HUES6 (cell line): ENCODE measurements around the gene COL28A1.

Source experiments
- H3K27ac ChIP-seq: 2 replicates; pipeline ENCODE4 v1.7.0; 2013; ENCODE audit warnings: low read depth, mild to moderate bottlenecking, low read length, inconsistent platforms
- H3K27me3 ChIP-seq: 2 replicates; pipeline ENCODE4 v1.6.1; 2013; ENCODE audit warnings: low read length; ENCODE audit not compliant: control insufficient read depth, insufficient read depth
- H3K36me3 ChIP-seq: 2 replicates; pipeline ENCODE4 v1.6.1; 2013; ENCODE audit warnings: low read length; ENCODE audit not compliant: control insufficient read depth, insufficient read depth
- H3K4me1 ChIP-seq: 2 replicates; pipeline ENCODE4 v1.6.1; 2013; ENCODE audit warnings: low read length; ENCODE audit not compliant: control insufficient read depth, insufficient read depth
- H3K4me3 ChIP-seq: 2 replicates; pipeline ENCODE4 v1.5.1; 2013; ENCODE audit warnings: low read depth, low read length
- H3K9ac ChIP-seq: one replicate; pipeline ENCODE4 v1.6.1; 2013; ENCODE audit warnings: mild to moderate bottlenecking, low read length
- H3K9me3 ChIP-seq: 2 replicates; pipeline ENCODE4 v1.6.1; 2013; ENCODE audit warnings: low read depth, low read length; ENCODE audit not compliant: control insufficient read depth, insufficient read depth

Gene COL28A1

DNA sequence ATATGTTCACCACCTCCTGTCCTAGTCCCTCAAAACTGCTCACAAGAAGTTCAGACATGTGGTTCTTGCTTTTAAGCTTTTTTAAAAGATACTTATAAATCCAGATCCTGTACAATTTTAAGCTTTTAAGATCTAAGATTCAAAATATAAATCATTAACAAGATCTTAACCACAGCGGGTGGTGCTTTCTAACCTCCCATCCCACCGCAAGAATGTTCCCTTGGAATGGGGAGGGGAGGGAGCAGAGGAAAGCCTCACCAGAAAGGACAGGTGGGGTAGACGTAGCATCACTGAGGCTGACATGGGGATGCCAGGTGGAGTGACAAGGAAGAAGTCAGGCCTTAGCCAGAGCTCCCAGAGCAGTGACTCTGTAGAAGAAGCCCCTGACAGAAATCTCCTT is 219.8 kb downstream of the COL28A1 start:
- H3K4me1 ChIP-seq, result no peaks in the 10 kb centered on the region
- no peak overlapping the region for H3K27ac ChIP-seq
- no peak overlapping the region for H3K4me3 ChIP-seq
- H3K36me3 ChIP-seq, result no peaks in the 10 kb centered on the region
- no peaks in the 10 kb centered on the region for H3K9me3 ChIP-seq
- H3K27me3 ChIP-seq, result no peaks in the 10 kb centered on the region
- H3K9ac ChIP-seq, result no peak overlapping the region

DNA sequence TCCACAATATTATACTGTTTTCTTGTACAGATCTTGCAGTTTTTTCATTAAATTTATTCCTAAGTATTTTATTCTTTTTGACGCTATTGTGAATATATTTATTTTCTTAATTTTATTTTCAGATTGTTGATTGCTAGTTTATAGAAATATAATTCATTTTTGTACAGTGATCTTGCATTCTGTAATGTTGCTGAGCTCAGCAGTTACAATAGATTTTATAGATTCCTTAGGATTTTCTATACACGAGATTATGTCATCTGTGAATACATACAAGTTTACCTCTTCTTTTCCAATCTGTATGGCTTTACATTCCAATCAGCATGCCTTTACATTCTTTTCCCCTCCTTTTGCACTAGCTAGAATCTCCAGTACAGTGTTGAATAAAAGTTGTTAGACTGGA is 223.3 kb downstream of the COL28A1 start:
- Histone ChIP-seq H3K36me3 (no peaks in the 10 kb centered on the region), H3K9ac (no peak overlapping the region), H3K4me1 (no peaks in the 10 kb centered on the region), H3K4me3 (no peak overlapping the region), H3K27me3 (no peaks in the 10 kb centered on the region), H3K9me3 (no peaks in the 10 kb centered on the region), H3K27ac (no peak overlapping the region)

DNA sequence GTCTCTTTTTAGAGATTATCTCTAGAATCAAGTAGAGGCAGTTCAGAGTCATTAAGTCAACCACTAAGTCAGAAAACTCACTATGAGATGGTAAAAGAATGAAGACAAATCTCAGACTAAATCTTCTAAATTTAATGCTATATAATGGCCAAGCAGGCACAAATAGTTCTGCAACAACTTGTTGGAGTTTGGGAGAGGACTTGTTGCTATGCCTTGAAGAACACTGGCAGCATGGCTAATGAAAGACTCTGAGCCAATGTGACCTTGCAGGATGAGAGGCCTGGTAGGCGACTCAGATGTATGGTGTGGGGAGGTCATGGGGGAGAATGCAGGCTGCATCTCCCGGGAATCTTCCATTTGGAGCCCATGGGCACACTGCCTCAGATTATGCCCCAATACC is 224.7 kb downstream of the COL28A1 start:
- Histone ChIP-seq H3K27me3 (no peaks in the 10 kb centered on the region), H3K27ac (no peak overlapping the region), H3K4me3 (no peak overlapping the region), H3K36me3 (no peaks in the 10 kb centered on the region), H3K9me3 (no peaks in the 10 kb centered on the region), H3K9ac (no peak overlapping the region), H3K4me1 (no peaks in the 10 kb centered on the region)

GRCh38 chr7:7309203-7309602 is 226.5 kb downstream of the COL28A1 start:
- Histone ChIP-seq H3K27ac (no peak overlapping the region), H3K4me3 (no peak overlapping the region), H3K27me3 (no peaks in the 10 kb centered on the region), H3K9me3 (no peaks in the 10 kb centered on the region), H3K4me1 (no peaks in the 10 kb centered on the region), H3K9ac (no peak overlapping the region), H3K36me3 (no peaks in the 10 kb centered on the region)
